VCaP (cell line): Measurements from ENCODE around the gene ITPR3.

Experiments
- H3K27ac ChIP-seq: fragments of 450-650 bp; 2 replicates; pipeline ENCODE4 v1.5.1; 2017
- CTCF ChIP-seq: fragments of 450-650 bp; conservative IDR thresholded peaks from 2 replicates; pipeline ENCODE4 v1.5.1; 2017; ENCODE audit warnings: mild to moderate bottlenecking, moderate library complexity

Gene ITPR3

DNA sequence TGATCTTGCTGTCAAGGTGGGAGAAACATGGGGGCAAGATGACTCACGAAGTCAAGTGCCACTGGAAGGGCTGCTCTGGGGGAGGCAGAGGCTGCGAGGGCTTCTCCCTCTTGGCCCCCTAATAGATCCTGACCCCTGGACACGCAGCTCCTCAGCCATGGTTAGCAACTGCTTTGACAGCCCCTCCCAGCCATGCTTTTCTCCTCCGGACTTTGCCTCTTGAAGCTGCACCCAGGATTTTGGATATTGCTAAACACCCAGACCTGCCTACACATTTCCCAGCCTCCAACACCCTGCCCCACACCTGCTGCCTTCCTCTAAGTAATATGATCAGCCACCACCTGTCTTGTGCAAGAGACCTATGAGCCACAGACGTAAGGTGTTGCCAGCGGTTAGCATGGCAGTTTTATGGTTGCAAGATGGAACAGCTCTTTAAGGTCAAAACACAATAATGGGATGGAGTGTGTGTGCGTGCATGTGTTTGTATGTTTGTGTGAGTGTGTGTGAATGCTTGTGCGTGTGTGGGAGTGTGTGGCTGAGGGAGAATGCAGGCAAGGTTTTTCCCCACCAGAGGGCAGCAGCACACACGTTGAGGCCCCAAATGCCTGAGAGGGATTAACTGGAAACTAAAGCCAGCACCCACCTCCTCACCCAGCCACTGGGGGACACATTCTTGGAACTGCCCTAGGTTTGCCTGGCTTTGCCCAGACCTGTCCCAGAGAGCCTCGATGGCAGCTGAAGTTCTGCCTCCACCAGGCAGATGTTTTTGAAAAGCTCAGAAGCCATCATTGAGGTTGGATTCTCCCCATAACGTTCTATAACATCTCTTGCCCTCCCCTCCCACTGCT lies 123.1 kb downstream of the ITPR3 start:
- H3K27ac ChIP-seq, result peak overlapping the region; percentile 99
- TF ChIP-seq CTCF, result peak; percentile 100

DNA sequence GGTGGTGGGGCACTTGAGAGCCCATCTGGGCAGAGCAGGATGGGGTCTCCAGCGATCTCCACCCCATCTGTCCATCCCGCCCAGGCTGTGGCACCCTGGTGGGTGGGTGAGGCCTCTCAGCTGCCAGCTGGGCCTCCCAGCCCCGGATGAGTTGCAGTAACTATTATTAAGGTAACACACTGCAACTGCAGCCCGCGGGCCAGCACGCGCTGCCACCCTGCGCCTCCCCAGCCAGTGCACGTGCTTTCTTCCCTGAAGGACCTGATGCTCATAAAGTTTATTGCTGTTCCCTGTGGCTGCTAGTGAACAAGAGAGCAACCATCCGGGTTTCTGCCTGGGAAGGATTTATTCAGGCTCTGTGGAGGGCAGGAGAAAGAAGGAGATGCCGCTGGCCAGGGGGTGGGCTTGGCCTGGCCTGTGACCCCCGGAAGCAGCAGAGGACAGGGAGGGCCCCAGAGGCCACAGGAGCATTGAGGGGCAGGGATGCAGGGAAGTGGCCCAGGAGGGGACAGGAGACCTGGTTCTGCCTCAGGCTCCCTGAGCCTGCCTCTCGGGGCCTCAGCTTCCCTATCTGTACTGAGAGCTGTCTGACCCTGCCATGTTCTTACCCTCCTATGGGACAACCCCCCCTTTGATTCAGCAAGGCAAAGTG lies 123.9 kb downstream of the ITPR3 start:
- no peak for TF ChIP-seq CTCF
- H3K27ac ChIP-seq, result peak overlapping the region; percentile 99

- TF ChIP-seq CTCF, result no peak
- peak overlapping the region; percentile 99 for H3K27ac ChIP-seq
These were observed 124.4 kb downstream of the ITPR3 start for GRCh38 chr6:33745548-33745947.
